A549 (cell line): ENCODE data around the gene TUNAR. TPM values are rescaled to one million over a fixed set of nuclear protein-coding genes. Genes with fewer than 3 reads are reported as not detected.

Experiments used
- ATAC-seq, 2 experiments: fragments of 200-7000 bp in 1 of 2; fragments of >200 bp in 1 of 2; cut with Nextera tagmentation in 1 of 2; cut with Tn5 transposase in 1 of 2; 3 replicates each; pipeline versions ENCODE4 v1.8.0 to v1.9.1; 2018 to 2020; ENCODE audit warnings: mild to moderate bottlenecking in 1 of 2, moderate library complexity in 1 of 2
- CTCF ChIA-PET: fragments of 300-600 bp; sonication (Branson Sonifier 250); formaldehyde crosslinking; extraction: SDS; loops from one replicate; lab custom pipeline; 2021; ENCODE audit warnings: antibody characterized with exemption, inconsistent platforms; lab: Yijun Ruan, JAX
- POLR2A ChIA-PET: fragments of 350-600 bp; formaldehyde crosslinking; extraction: SDS; loops from one replicate; lab custom pipeline; 2021; ENCODE audit warnings: antibody characterized with exemption, inconsistent platforms; lab: Yijun Ruan, JAX
- DNase-seq, 2 experiments: peaks; one replicate each; pipeline versions ENCODE4 v3.0.0 to v3.0.0-alpha.2; 2011 to 2016; ENCODE audit warnings: low read depth in 1 of 2, low spot score in 1 of 2
- FAIRE-seq: peaks from 2 replicates; lab custom pipeline; 2011; peaks lifted over from hg19 to GRCh38; lab: Jason Lieb, UNC
- H3K27ac ChIP-seq, 2 experiments: fragments of >200 bp; sonication (Bioruptor Twin); formaldehyde crosslinking; 3 replicates each; pipeline ENCODE4 v1.5.1; 2016 to 2017
- H3K4me1 ChIP-seq: fragments of >200 bp; sonication (Bioruptor Twin); formaldehyde crosslinking; 3 replicates; pipeline ENCODE4 v1.6.1; 2016
- H3K4me2 ChIP-seq: fragments of >200 bp; sonication (Bioruptor Twin); formaldehyde crosslinking; 3 replicates; pipeline ENCODE4 v1.6.1; 2016
- H3K4me3 ChIP-seq: fragments of >200 bp; sonication (Bioruptor Twin); formaldehyde crosslinking; 3 replicates; pipeline ENCODE4 v1.5.1; 2016
- H3K9me3 ChIP-seq: fragments of >200 bp; sonication (Bioruptor Twin); formaldehyde crosslinking; 3 replicates; pipeline ENCODE4 v1.6.1; 2016
- BHLHE40 ChIP-seq: IDR thresholded peaks from 2 replicates; pipeline ENCODE4 v1.6.1; 2012; ENCODE audit warnings: low read depth, low read length, inconsistent platforms
- CHD4 ChIP-seq: fragments of 200-600 bp; sonication (generic); IDR thresholded peaks from 2 replicates; pipeline ENCODE4 v1.6.1; 2016; ENCODE audit warnings: antibody characterized with exemption, mild to moderate bottlenecking, borderline replicate concordance
- EHMT2 ChIP-seq: fragments of 200-600 bp; sonication (generic); IDR thresholded peaks from 2 replicates; pipeline ENCODE4 v1.6.1; 2016; ENCODE audit warnings: antibody characterized with exemption, low read depth, mild to moderate bottlenecking, moderate library complexity
- FOSB ChIP-seq: fragments of 250-450 bp; sonication (Bioruptor Pico); IDR thresholded peaks from 2 replicates; pipeline ENCODE4 v1.5.0; 2020; ENCODE audit warnings: mild to moderate bottlenecking, moderate library complexity
- FOSL2 ChIP-seq, 2 experiments: fragments of 450-650 bp in 1 of 2; fragments of >200 bp in 1 of 2; sonication (Bioruptor Twin) in 1 of 2; formaldehyde crosslinking; IDR thresholded peaks; 2 replicates each; pipeline versions ENCODE4 v1.5.0 to v1.6.1; 2016 to 2020; ENCODE audit warnings: mild to moderate bottlenecking in 1 of 2, moderate library complexity in 1 of 2
- HEYL ChIP-seq: fragments of 250-450 bp; sonication (Bioruptor Pico); IDR thresholded peaks from 2 replicates; pipeline ENCODE4 v1.8.0; 2021; ENCODE audit warnings: mild to moderate bottlenecking, moderate library complexity
- HOXA7 ChIP-seq: fragments of 250-450 bp; sonication (Bioruptor Pico); IDR thresholded peaks from 2 replicates; pipeline ENCODE4 v1.5.0; 2020; ENCODE audit warnings: mild to moderate bottlenecking, moderate library complexity
- HOXB5 ChIP-seq: fragments of 250-450 bp; sonication (Bioruptor Pico); IDR thresholded peaks from 2 replicates; pipeline ENCODE4 v1.5.0; 2020; ENCODE audit warnings: mild to moderate bottlenecking, moderate library complexity
- JUN ChIP-seq, 2 experiments: fragments of >200 bp; sonication (Bioruptor Twin); formaldehyde crosslinking; IDR thresholded peaks; 2 replicates in 1 of 2; 3 replicates in 1 of 2; pipeline ENCODE4 v1.6.1; 2016 to 2017
- JUNB ChIP-seq: fragments of >200 bp; sonication (Bioruptor Twin); formaldehyde crosslinking; IDR thresholded peaks from 2 replicates; pipeline ENCODE4 v1.6.1; 2016
- MAFK ChIP-seq: fragments of 450-650 bp; IDR thresholded peaks from 2 replicates; pipeline ENCODE4 v1.6.1; 2014; ENCODE audit not compliant: partially characterized antibody
- PHF8 ChIP-seq: fragments of 200-600 bp; sonication (generic); IDR thresholded peaks from 2 replicates; pipeline ENCODE4 v1.6.1; 2016; ENCODE audit warnings: low read depth, mild to moderate bottlenecking, antibody characterized with exemption, moderate library complexity, borderline replicate concordance
- POLR2AphosphoS2 ChIP-seq: conservative IDR thresholded peaks from 2 replicates; pipeline ENCODE4 v1.6.1; 2012; ENCODE audit warnings: low read length, improper control_type of control experiment, inconsistent platforms
- RAD21 ChIP-seq, 2 experiments: fragments of >200 bp in 1 of 2; sonication (Bioruptor Twin) in 1 of 2; formaldehyde crosslinking in 1 of 2; IDR thresholded peaks in 1 of 2; conservative IDR thresholded peaks in 1 of 2; 2 replicates in 1 of 2; 3 replicates in 1 of 2; pipeline ENCODE4 v1.6.1; 2012 to 2018; ENCODE audit warnings: inconsistent platforms in 1 of 2
- RCOR1 ChIP-seq: fragments of 150-350 bp; IDR thresholded peaks from 2 replicates; pipeline ENCODE4 v1.6.1; 2014; ENCODE audit warnings: antibody characterized with exemption, low read length, low read depth
- RFX5 ChIP-seq: fragments of 450-650 bp; IDR thresholded peaks from 2 replicates; pipeline ENCODE4 v1.7.1; 2014; ENCODE audit warnings: antibody characterized with exemption, mild to moderate bottlenecking, moderate library complexity
- RNF2 ChIP-seq: fragments of 200-600 bp; sonication (generic); IDR thresholded peaks from 2 replicates; pipeline ENCODE4 v1.6.1; 2016; ENCODE audit warnings: low read depth, mild to moderate bottlenecking, antibody characterized with exemption, moderate library complexity, borderline replicate concordance
- SMC3 ChIP-seq: fragments of >200 bp; sonication (Bioruptor Twin); formaldehyde crosslinking; IDR thresholded peaks from 3 replicates; pipeline ENCODE4 v1.6.1; 2018; ENCODE audit warnings: inconsistent platforms
- ZFP36 ChIP-seq: fragments of 450-650 bp; IDR thresholded peaks from 2 replicates; pipeline ENCODE4 v1.6.1; 2014; ENCODE audit warnings: borderline replicate concordance; ENCODE audit not compliant: partially characterized antibody
- WGBS: methylation state at CpG from one replicate; pipeline ENCODE4 v1.1.6; 2017; ENCODE audit errors: missing lambda C conversion rate; 5-methylcytosine and 5-hydroxymethylcytosine counted together
- polyA plus RNA-seq, 4 experiments: library from polyadenylated mRNA; depleted of rRNA in 3 of 4; stranded (reverse); fragments of >200 nt; fragmentation: RNase III in 1 of 4; extraction: RNeasy Plus Mini Kit Qiagen cat#74134 plus additional on column Dnase treatment in 1 of 4; gene quantifications; 2 replicates in 3 of 4; 3 replicates in 1 of 4; pipeline ENCODE4 v1.2.3, GENCODE V29; 2011 to 2017
- TF ChIP-seq, protein P1 (sequence below): fragments of 250-450 bp; sonication (Bioruptor Pico); IDR thresholded peaks from 2 replicates; pipeline ENCODE4 v1.5.0; 2020; ENCODE audit warnings: low read depth, mild to moderate bottlenecking, moderate library complexity
- TF ChIP-seq, protein P2 (sequence below): fragments of 200-600 bp; sonication (generic); IDR thresholded peaks from 2 replicates; pipeline ENCODE4 v1.6.1; 2016; ENCODE audit warnings: antibody characterized with exemption, mild to moderate bottlenecking, moderate library complexity
- TF ChIP-seq, protein P3 (sequence below): fragments of 250-450 bp; sonication (Bioruptor Pico); IDR thresholded peaks from 2 replicates; pipeline ENCODE4 v1.5.0; 2021; ENCODE audit warnings: mild to moderate bottlenecking, moderate library complexity, borderline replicate concordance

The TUNAR gene
- polyA plus RNA-seq, 2 of the 4 experiments (the other 2 are of a cell fraction) = not detected

DNA sequence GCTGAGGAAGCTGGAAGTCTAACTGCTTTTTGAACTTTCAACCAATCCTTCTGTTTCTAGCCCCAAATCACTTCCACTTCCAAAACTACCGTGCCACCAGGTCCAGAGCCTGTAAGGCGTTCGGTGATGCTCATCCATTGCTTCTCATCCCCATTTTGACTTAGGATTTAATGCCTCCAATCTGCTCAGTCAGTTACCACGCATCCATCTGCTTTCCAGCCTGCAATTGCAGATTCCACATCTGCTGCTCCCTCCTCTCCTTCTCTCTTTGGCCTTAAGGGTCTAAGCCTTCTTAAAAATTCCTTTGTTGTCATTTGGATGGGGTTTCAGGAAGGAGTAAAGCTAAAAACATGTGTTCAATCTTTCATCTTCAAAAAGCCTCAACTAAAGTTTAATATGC lies 74.7 kb downstream of the TUNAR start:
- 0% methylated on average over 4 of the region's 4 CpGs for WGBS
- CTCF ChIA-PET = interaction anchor here (0.6 kb wide), 1 partner anchor 534 kb away, joined by 3 read pairs; no protein-coding TSS in a partner anchor
- Histone ChIP-seq H3K4me1 (no peaks in the 10 kb centered on the region), H3K27ac (no peak overlapping the region), H3K4me2 (no peak overlapping the region)
- TF ChIP-seq FOSL2 (IDR thresholded peaks at IDR 0.05) = no peak
- no peak for TF ChIP-seq FOSL2 (CRISPR knock-in tag; IDR thresholded peaks at IDR 0.05)
- TF ChIP-seq MAFK = no peak
- TF ChIP-seq RNF2 = no peak
- TF ChIP-seq SMC3 = no peak
- TF ChIP-seq RCOR1 = no peak
- no peak for TF ChIP-seq ZFP36
- no peak for TF ChIP-seq JUNB
- TF ChIP-seq, protein P1, sequence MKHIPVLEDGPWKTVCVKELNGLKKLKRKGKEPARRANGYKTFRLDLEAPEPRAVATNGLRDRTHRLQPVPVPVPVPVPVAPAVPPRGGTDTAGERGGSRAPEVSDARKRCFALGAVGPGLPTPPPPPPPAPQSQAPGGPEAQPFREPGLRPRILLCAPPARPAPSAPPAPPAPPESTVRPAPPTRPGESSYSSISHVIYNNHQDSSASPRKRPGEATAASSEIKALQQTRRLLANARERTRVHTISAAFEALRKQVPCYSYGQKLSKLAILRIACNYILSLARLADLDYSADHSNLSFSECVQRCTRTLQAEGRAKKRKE = no peak
- TF ChIP-seq HEYL (CRISPR knock-in tag) = no peak
- TF ChIP-seq BHLHE40 = no peak
- no peak for TF ChIP-seq CHD4
- no peak for TF ChIP-seq RAD21 (conservative IDR thresholded peaks at IDR 0.05 in 1 of 2, IDR thresholded peaks at IDR 0.05 in 1 of 2)
- TF ChIP-seq FOSB (CRISPR knock-in tag) = no peak
- no peak for TF ChIP-seq POLR2AphosphoS2
- TF ChIP-seq RFX5 = no peak
- TF ChIP-seq JUN (IDR thresholded peaks at IDR 0.05) = no peak
- TF ChIP-seq PHF8 = no peak
- TF ChIP-seq, all 56 proteins: peak for 0
- no peak for DNase-seq
- Histone ChIP-seq H3K9me3 (no peaks in the 10 kb centered on the region), H3K4me3 (no peak overlapping the region)
- ATAC-seq = no peak
- POLR2A ChIA-PET = no interaction called here
- no peak for FAIRE-seq

DNA sequence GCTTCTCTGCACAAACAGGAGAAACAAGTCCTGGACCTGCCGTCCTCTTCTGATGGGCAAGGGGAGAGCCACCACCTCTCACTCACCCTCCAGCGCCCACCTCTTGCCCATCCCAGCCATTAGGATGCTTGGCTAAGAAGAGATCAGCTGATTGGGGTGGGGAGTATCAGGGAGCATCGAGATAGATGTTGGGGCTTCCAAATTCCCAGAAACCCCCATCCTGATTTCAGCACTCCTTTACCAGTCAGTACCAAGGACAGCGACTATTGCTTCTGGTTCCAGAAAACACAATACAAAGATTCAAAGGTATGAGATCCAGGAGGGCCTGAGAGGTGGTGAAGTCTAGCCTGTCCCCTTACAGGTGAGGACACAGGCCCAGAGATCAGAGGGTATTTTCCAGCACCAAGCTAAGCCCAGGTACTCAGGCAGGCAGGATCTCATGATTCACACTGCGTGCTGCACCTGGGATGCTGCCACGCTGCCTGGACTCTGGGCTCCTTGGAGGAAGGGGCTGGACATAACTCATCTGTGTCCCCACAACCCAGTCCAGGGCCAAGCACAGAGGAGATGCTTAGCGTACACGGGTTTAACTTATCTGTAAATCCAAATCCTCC lies 76.6 kb downstream of the TUNAR start:
- TF ChIP-seq JUNB (no peak), JUN (IDR thresholded peaks at IDR 0.05) (no peak), FOSB (CRISPR knock-in tag) (no peak), EHMT2 (0 out of 2 replicates have a peak, but pooled peaks have one; percentile 50), RFX5 (no peak), HOXB5 (CRISPR knock-in tag) (no peak), HOXA7 (CRISPR knock-in tag) (no peak)
- TF ChIP-seq, protein P1 = no peak
- TF ChIP-seq, protein P2, sequence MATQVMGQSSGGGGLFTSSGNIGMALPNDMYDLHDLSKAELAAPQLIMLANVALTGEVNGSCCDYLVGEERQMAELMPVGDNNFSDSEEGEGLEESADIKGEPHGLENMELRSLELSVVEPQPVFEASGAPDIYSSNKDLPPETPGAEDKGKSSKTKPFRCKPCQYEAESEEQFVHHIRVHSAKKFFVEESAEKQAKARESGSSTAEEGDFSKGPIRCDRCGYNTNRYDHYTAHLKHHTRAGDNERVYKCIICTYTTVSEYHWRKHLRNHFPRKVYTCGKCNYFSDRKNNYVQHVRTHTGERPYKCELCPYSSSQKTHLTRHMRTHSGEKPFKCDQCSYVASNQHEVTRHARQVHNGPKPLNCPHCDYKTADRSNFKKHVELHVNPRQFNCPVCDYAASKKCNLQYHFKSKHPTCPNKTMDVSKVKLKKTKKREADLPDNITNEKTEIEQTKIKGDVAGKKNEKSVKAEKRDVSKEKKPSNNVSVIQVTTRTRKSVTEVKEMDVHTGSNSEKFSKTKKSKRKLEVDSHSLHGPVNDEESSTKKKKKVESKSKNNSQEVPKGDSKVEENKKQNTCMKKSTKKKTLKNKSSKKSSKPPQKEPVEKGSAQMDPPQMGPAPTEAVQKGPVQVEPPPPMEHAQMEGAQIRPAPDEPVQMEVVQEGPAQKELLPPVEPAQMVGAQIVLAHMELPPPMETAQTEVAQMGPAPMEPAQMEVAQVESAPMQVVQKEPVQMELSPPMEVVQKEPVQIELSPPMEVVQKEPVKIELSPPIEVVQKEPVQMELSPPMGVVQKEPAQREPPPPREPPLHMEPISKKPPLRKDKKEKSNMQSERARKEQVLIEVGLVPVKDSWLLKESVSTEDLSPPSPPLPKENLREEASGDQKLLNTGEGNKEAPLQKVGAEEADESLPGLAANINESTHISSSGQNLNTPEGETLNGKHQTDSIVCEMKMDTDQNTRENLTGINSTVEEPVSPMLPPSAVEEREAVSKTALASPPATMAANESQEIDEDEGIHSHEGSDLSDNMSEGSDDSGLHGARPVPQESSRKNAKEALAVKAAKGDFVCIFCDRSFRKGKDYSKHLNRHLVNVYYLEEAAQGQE = peak; percentile 93
- TF ChIP-seq, protein P3, sequence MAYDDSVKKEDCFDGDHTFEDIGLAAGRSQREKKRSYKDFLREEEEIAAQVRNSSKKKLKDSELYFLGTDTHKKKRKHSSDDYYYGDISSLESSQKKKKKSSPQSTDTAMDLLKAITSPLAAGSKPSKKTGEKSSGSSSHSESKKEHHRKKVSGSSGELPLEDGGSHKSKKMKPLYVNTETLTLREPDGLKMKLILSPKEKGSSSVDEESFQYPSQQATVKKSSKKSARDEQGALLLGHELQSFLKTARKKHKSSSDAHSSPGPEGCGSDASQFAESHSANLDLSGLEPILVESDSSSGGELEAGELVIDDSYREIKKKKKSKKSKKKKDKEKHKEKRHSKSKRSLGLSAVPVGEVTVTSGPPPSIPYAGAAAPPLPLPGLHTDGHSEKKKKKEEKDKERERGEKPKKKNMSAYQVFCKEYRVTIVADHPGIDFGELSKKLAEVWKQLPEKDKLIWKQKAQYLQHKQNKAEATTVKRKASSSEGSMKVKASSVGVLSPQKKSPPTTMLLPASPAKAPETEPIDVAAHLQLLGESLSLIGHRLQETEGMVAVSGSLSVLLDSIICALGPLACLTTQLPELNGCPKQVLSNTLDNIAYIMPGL (CRISPR knock-in tag) = no peak
- TF ChIP-seq, all 56 proteins: peak for 2
- no peaks in the 10 kb centered on the region for H3K9me3 ChIP-seq
- no peak overlapping the region for H3K4me3 ChIP-seq
- ATAC-seq = no peak
- H3K27ac ChIP-seq = no peak overlapping the region
- WGBS = 0% methylated on average over 6 of the region's 8 CpGs
- CTCF ChIA-PET = no interaction called here
- no peak for FAIRE-seq
- POLR2A ChIA-PET = no interaction called here
- no peak overlapping the region for H3K4me2 ChIP-seq
- DNase-seq = no peak
- no peaks in the 10 kb centered on the region for H3K4me1 ChIP-seq
